HEK293 (cell line): Measurements from ENCODE around the gene SLIT2.

Experiments used
- MEIS1 ChIP-seq: sonication (generic); formaldehyde crosslinking; IDR thresholded peaks from 2 replicates; pipeline ENCODE4 v1.8.1; 2022; ENCODE audit warnings: missing genetic modification reagents, mild to moderate bottlenecking, borderline replicate concordance
- SALL2 ChIP-seq: fragments of 450-650 bp; formaldehyde crosslinking; IDR thresholded peaks from 2 replicates; pipeline ENCODE4 v1.5.0; 2017; ENCODE audit warnings: missing biosample characterization, mild to moderate bottlenecking, missing genetic modification characterization, borderline replicate concordance
- TCF7L2 ChIP-seq: IDR thresholded peaks from 2 replicates; pipeline ENCODE4 v1.6.1; 2011; ENCODE audit warnings: low read depth, mild to moderate bottlenecking, inconsistent platforms, low read length, moderate library complexity, borderline replicate concordance
- ZIC2 ChIP-seq: fragments of 450-650 bp; formaldehyde crosslinking; IDR thresholded peaks from 2 replicates; pipeline ENCODE4 v1.5.1; 2016; ENCODE audit warnings: missing biosample characterization, missing genetic modification characterization
- ZNF133 ChIP-seq: fragments of 450-650 bp; formaldehyde crosslinking; IDR thresholded peaks from 2 replicates; pipeline ENCODE4 v1.5.1; 2016; ENCODE audit warnings: missing biosample characterization, missing genetic modification characterization
- ZNF138 ChIP-seq: fragments of 450-650 bp; formaldehyde crosslinking; IDR thresholded peaks from 2 replicates; pipeline ENCODE4 v1.5.1; 2016; ENCODE audit warnings: missing biosample characterization, missing genetic modification characterization, borderline replicate concordance
- ZNF19 ChIP-seq: fragments of 450-650 bp; formaldehyde crosslinking; IDR thresholded peaks from 2 replicates; pipeline ENCODE4; 2016; ENCODE audit warnings: missing biosample characterization, missing genetic modification characterization, low read depth
- ZNF239 ChIP-seq: fragments of 450-650 bp; formaldehyde crosslinking; IDR thresholded peaks from 2 replicates; pipeline ENCODE4 v1.5.1; 2016; ENCODE audit warnings: missing biosample characterization, missing genetic modification characterization
- ZNF473 ChIP-seq: fragments of 450-650 bp; formaldehyde crosslinking; IDR thresholded peaks from 2 replicates; pipeline ENCODE4 v1.5.1; 2017; ENCODE audit warnings: missing biosample characterization, missing genetic modification characterization
- ZNF48 ChIP-seq: fragments of 450-650 bp; formaldehyde crosslinking; IDR thresholded peaks from 2 replicates; pipeline ENCODE4 v1.5.1; 2016; ENCODE audit warnings: missing biosample characterization, missing genetic modification characterization
- ZNF530 ChIP-seq: fragments of 450-650 bp; formaldehyde crosslinking; IDR thresholded peaks from 2 replicates; pipeline ENCODE4 v1.5.1; 2016; ENCODE audit warnings: low read depth, missing biosample characterization, missing genetic modification characterization
- ZNF544 ChIP-seq: fragments of 450-650 bp; formaldehyde crosslinking; IDR thresholded peaks from 2 replicates; pipeline ENCODE4 v1.5.0; 2017; ENCODE audit warnings: missing biosample characterization, missing genetic modification characterization
- ZNF548 ChIP-seq: fragments of 450-650 bp; formaldehyde crosslinking; IDR thresholded peaks from 2 replicates; pipeline ENCODE4 v1.5.1; 2016; ENCODE audit warnings: missing biosample characterization, missing genetic modification characterization
- ZNF585B ChIP-seq: fragments of 450-650 bp; formaldehyde crosslinking; IDR thresholded peaks from 2 replicates; pipeline ENCODE4 v1.5.1; 2016; ENCODE audit warnings: missing biosample characterization, missing genetic modification characterization
- ZNF621 ChIP-seq: fragments of 450-650 bp; formaldehyde crosslinking; IDR thresholded peaks from 2 replicates; pipeline ENCODE4 v1.5.1; 2017; ENCODE audit warnings: missing biosample characterization, missing genetic modification characterization
- ZNF792 ChIP-seq: fragments of 450-650 bp; formaldehyde crosslinking; IDR thresholded peaks from 2 replicates; pipeline ENCODE4 v1.5.1; 2016; ENCODE audit warnings: missing biosample characterization, missing genetic modification characterization
- ZNF830 ChIP-seq: fragments of 450-650 bp; IDR thresholded peaks from 2 replicates; pipeline ENCODE4 v1.5.0; 2018; ENCODE audit warnings: missing biosample characterization, missing genetic modification characterization, low read depth, mild to moderate bottlenecking, moderate library complexity
- ZXDB ChIP-seq: fragments of 450-650 bp; formaldehyde crosslinking; IDR thresholded peaks from 2 replicates; pipeline ENCODE4 v1.5.1; 2016; ENCODE audit warnings: missing biosample characterization, missing genetic modification characterization
- TF ChIP-seq, protein P1 (sequence below): fragments of 450-650 bp; formaldehyde crosslinking; IDR thresholded peaks from 2 replicates; pipeline ENCODE4 v1.5.1; 2016; ENCODE audit warnings: missing biosample characterization, missing genetic modification characterization
- TF ChIP-seq, protein P2 (sequence below): fragments of 450-650 bp; formaldehyde crosslinking; IDR thresholded peaks from 2 replicates; pipeline ENCODE4 v1.5.1; 2017; ENCODE audit warnings: missing biosample characterization, missing genetic modification characterization
- TF ChIP-seq, protein P3 (sequence below): fragments of 450-650 bp; formaldehyde crosslinking; IDR thresholded peaks from 2 replicates; pipeline ENCODE4 v1.5.0; 2017; ENCODE audit warnings: missing biosample characterization, missing genetic modification characterization, borderline replicate concordance
- TF ChIP-seq, protein P4 (sequence below): fragments of 450-650 bp; formaldehyde crosslinking; IDR thresholded peaks from 2 replicates; pipeline ENCODE4 v1.5.1; 2016; ENCODE audit warnings: missing biosample characterization, missing genetic modification characterization
- TF ChIP-seq, protein P5 (sequence below): fragments of 450-650 bp; formaldehyde crosslinking; IDR thresholded peaks from 2 replicates; pipeline ENCODE4 v1.5.1; 2016; ENCODE audit warnings: missing biosample characterization, missing genetic modification characterization
- TF ChIP-seq, protein P6 (sequence below): fragments of 450-650 bp; formaldehyde crosslinking; IDR thresholded peaks from 2 replicates; pipeline ENCODE4 v1.5.1; 2016; ENCODE audit warnings: missing biosample characterization, missing genetic modification characterization, borderline replicate concordance
- TF ChIP-seq, protein P7 (sequence below): fragments of 450-650 bp; formaldehyde crosslinking; IDR thresholded peaks from 2 replicates; pipeline ENCODE4 v1.5.1; 2017; ENCODE audit warnings: missing biosample characterization, missing genetic modification characterization

SLIT2 gene

DNA sequence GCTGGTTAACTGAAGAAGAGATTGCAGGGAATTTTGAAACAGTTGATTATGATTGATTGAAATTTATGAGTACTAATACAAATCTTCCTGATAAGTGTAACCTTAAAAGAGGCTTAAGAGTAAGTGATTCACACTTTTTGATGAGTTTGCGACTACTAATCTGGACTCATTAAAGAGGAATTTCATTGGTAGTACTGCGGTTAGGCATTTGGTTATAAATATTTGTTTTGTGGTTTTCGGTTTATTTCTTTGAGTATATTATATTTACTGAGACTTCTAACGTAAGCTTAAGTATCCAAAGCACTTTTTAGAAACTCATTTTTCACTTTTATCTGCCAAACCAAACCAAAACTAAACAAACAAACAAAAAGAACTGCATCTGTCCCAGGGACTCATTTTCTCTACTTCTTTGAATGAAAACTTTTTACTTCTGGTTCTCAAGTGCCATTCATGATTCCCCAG lies 20.7 kb downstream of the SLIT2 start (continued):
- TF ChIP-seq, protein P1, sequence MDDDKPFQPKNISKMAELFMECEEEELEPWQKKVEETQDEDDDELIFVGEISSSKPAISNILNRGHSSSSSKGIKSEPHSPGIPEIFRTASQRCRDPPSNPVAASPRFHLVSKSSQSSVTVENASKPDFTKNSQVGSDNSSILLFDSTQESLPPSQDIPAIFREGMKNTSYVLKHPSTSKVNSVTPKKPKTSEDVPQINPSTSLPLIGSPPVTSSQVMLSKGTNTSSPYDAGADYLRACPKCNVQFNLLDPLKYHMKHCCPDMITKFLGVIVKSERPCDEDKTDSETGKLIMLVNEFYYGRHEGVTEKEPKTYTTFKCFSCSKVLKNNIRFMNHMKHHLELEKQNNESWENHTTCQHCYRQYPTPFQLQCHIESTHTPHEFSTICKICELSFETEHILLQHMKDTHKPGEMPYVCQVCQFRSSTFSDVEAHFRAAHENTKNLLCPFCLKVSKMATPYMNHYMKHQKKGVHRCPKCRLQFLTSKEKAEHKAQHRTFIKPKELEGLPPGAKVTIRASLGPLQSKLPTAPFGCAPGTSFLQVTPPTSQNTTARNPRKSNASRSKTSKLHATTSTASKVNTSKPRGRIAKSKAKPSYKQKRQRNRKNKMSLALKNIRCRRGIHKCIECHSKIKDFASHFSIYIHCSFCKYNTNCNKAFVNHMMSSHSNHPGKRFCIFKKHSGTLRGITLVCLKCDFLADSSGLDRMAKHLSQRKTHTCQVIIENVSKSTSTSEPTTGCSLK (tag by site-specific recombination) = no peak
- TF ChIP-seq ZNF548 (tag by site-specific recombination) = no peak
- TF ChIP-seq, protein P2, sequence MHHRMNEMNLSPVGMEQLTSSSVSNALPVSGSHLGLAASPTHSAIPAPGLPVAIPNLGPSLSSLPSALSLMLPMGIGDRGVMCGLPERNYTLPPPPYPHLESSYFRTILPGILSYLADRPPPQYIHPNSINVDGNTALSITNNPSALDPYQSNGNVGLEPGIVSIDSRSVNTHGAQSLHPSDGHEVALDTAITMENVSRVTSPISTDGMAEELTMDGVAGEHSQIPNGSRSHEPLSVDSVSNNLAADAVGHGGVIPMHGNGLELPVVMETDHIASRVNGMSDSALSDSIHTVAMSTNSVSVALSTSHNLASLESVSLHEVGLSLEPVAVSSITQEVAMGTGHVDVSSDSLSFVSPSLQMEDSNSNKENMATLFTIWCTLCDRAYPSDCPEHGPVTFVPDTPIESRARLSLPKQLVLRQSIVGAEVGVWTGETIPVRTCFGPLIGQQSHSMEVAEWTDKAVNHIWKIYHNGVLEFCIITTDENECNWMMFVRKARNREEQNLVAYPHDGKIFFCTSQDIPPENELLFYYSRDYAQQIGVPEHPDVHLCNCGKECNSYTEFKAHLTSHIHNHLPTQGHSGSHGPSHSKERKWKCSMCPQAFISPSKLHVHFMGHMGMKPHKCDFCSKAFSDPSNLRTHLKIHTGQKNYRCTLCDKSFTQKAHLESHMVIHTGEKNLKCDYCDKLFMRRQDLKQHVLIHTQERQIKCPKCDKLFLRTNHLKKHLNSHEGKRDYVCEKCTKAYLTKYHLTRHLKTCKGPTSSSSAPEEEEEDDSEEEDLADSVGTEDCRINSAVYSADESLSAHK = peak; percentile 95
- TF ChIP-seq ZNF544 (tag by site-specific recombination) = no peak
- TF ChIP-seq ZNF830 (tag by site-specific recombination) = no peak
- TF ChIP-seq, protein P3, sequence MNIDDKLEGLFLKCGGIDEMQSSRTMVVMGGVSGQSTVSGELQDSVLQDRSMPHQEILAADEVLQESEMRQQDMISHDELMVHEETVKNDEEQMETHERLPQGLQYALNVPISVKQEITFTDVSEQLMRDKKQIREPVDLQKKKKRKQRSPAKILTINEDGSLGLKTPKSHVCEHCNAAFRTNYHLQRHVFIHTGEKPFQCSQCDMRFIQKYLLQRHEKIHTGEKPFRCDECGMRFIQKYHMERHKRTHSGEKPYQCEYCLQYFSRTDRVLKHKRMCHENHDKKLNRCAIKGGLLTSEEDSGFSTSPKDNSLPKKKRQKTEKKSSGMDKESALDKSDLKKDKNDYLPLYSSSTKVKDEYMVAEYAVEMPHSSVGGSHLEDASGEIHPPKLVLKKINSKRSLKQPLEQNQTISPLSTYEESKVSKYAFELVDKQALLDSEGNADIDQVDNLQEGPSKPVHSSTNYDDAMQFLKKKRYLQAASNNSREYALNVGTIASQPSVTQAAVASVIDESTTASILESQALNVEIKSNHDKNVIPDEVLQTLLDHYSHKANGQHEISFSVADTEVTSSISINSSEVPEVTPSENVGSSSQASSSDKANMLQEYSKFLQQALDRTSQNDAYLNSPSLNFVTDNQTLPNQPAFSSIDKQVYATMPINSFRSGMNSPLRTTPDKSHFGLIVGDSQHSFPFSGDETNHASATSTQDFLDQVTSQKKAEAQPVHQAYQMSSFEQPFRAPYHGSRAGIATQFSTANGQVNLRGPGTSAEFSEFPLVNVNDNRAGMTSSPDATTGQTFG = no peak
- TF ChIP-seq TCF7L2 = no peak
- no peak for TF ChIP-seq SALL2
- TF ChIP-seq ZNF133 (tag by site-specific recombination) = no peak
- no peak for TF ChIP-seq ZNF585B (tag by site-specific recombination)
- TF ChIP-seq, protein P4, sequence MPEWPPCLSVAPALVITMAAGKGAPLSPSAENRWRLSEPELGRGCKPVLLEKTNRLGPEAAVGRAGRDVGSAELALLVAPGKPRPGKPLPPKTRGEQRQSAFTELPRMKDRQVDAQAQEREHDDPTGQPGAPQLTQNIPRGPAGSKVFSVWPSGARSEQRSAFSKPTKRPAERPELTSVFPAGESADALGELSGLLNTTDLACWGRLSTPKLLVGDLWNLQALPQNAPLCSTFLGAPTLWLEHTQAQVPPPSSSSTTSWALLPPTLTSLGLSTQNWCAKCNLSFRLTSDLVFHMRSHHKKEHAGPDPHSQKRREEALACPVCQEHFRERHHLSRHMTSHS (tag by site-specific recombination) = no peak
- TF ChIP-seq, protein P5, sequence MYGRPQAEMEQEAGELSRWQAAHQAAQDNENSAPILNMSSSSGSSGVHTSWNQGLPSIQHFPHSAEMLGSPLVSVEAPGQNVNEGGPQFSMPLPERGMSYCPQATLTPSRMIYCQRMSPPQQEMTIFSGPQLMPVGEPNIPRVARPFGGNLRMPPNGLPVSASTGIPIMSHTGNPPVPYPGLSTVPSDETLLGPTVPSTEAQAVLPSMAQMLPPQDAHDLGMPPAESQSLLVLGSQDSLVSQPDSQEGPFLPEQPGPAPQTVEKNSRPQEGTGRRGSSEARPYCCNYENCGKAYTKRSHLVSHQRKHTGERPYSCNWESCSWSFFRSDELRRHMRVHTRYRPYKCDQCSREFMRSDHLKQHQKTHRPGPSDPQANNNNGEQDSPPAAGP (tag by site-specific recombination) = no peak
- no peak for TF ChIP-seq ZNF138 (tag by site-specific recombination)
- no peak for TF ChIP-seq ZNF621 (tag by site-specific recombination)
- no peak for TF ChIP-seq ZNF473
- TF ChIP-seq, protein P6, sequence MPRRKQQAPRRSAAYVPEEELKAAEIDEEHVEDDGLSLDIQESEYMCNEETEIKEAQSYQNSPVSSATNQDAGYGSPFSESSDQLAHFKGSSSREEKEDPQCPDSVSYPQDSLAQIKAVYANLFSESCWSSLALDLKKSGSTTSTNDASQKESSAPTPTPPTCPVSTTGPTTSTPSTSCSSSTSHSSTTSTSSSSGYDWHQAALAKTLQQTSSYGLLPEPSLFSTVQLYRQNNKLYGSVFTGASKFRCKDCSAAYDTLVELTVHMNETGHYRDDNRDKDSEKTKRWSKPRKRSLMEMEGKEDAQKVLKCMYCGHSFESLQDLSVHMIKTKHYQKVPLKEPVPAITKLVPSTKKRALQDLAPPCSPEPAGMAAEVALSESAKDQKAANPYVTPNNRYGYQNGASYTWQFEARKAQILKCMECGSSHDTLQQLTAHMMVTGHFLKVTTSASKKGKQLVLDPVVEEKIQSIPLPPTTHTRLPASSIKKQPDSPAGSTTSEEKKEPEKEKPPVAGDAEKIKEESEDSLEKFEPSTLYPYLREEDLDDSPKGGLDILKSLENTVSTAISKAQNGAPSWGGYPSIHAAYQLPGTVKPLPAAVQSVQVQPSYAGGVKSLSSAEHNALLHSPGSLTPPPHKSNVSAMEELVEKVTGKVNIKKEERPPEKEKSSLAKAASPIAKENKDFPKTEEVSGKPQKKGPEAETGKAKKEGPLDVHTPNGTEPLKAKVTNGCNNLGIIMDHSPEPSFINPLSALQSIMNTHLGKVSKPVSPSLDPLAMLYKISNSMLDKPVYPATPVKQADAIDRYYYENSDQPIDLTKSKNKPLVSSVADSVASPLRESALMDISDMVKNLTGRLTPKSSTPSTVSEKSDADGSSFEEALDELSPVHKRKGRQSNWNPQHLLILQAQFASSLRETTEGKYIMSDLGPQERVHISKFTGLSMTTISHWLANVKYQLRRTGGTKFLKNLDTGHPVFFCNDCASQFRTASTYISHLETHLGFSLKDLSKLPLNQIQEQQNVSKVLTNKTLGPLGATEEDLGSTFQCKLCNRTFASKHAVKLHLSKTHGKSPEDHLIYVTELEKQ (tag by site-specific recombination) = peak; percentile 89; the same call in 1 of the 2 replicates
- TF ChIP-seq, protein P7, sequence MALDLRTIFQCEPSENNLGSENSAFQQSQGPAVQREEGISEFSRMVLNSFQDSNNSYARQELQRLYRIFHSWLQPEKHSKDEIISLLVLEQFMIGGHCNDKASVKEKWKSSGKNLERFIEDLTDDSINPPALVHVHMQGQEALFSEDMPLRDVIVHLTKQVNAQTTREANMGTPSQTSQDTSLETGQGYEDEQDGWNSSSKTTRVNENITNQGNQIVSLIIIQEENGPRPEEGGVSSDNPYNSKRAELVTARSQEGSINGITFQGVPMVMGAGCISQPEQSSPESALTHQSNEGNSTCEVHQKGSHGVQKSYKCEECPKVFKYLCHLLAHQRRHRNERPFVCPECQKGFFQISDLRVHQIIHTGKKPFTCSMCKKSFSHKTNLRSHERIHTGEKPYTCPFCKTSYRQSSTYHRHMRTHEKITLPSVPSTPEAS (tag by site-specific recombination) = 0 out of 2 replicates have a peak, but pooled peaks have one; percentile 9
- TF ChIP-seq ZNF19 (tag by site-specific recombination) = no peak
- TF ChIP-seq ZNF792 (tag by site-specific recombination) = no peak
- TF ChIP-seq ZNF239 (tag by site-specific recombination) = no peak
- TF ChIP-seq ZIC2 = no peak
- TF ChIP-seq ZNF48 (tag by site-specific recombination) = no peak
- no peak for TF ChIP-seq ZNF530 (tag by site-specific recombination)
- no peak for TF ChIP-seq MEIS1 (CRISPR knock-in tag)
- peak; percentile 88; the same call in 1 of the 2 replicates for TF ChIP-seq ZXDB (tag by site-specific recombination)
